Activated CD4-positive, alpha-beta memory T cell treated with anti-CD3 and anti-CD28 coated beads for 36 hours (primary cell): ENCODE results near the gene INTS11. TPM values are rescaled to one million over a fixed set of nuclear protein-coding genes. Genes with fewer than 3 reads are reported as not detected.
A peak's percentile ranks its signal among the peaks of the same experiment; 100 is the strongest.

ENCODE experiments used
- CTCF ChIA-PET: fragments of 350-600 bp; sonication (Branson Sonifier 250); formaldehyde crosslinking; loops from one replicate; lab custom pipeline; 2021; ENCODE audit warnings: antibody characterized with exemption, inconsistent platforms; lab: Charles Lee
- POLR2A ChIA-PET: fragments of 350-600 bp; sonication (Branson Sonifier 250); formaldehyde crosslinking; loops from one replicate; lab custom pipeline; 2021; ENCODE audit warnings: antibody characterized with exemption; lab: Charles Lee
- DNase-seq: peaks from one replicate; pipeline ENCODE4 v3.0.0-alpha.2; 2020
- H3K27ac Mint-ChIP-seq: one replicate; pipeline ENCODE4 v1.8.0; 2021; ENCODE audit warnings: mixed read lengths
- H3K27me3 Mint-ChIP-seq: one replicate; pipeline ENCODE4 v1.8.0; 2021; ENCODE audit warnings: mixed read lengths
- H3K36me3 Mint-ChIP-seq: one replicate; pipeline ENCODE4 v1.8.0; 2021; ENCODE audit warnings: mixed read lengths
- H3K4me1 Mint-ChIP-seq: one replicate; pipeline ENCODE4 v1.8.0; 2021; ENCODE audit warnings: low read depth, mixed read lengths
- H3K4me3 Mint-ChIP-seq: one replicate; pipeline ENCODE4 v1.8.0; 2021; ENCODE audit warnings: mild to moderate bottlenecking, mixed read lengths
- H3K9me3 Mint-ChIP-seq: one replicate; pipeline ENCODE4 v1.8.0; 2021; ENCODE audit warnings: mixed read lengths
- intact Hi-C: fragments of 100-400 bp; cut with micrococcal nuclease; formaldehyde crosslinking; loops from one replicate; pipeline ENCODE4 v1.15.1; 2023
- total RNA-seq, 2 experiments: library from RNA; stranded (reverse); gene quantifications; one replicate each; pipeline ENCODE4 v1.2.3, GENCODE V29; 2021

The INTS11 gene
- total RNA-seq, 2 experiments from 2014 or later = 107 to 120 TPM

GRCh38 chr1:1275836-1276235 lies 48.6 kb downstream of the INTS11 start:
- H3K4me1 Mint-ChIP-seq = peaks cover 19% of the 10 kb centered on the region
- H3K9me3 Mint-ChIP-seq = no peaks in the 10 kb centered on the region
- intact Hi-C loops = no loop called here
- no peak overlapping the region for H3K27ac Mint-ChIP-seq
- POLR2A ChIA-PET = no interaction called here
- H3K36me3 Mint-ChIP-seq = peaks cover 14% of the 10 kb centered on the region
- H3K27me3 Mint-ChIP-seq = no peaks in the 10 kb centered on the region
- CTCF ChIA-PET = no interaction called here
- H3K4me3 Mint-ChIP-seq = no peak overlapping the region
- DNase-seq = no peak

GRCh38 chr1:1274931-1275431 lies 49.5 kb downstream of the INTS11 start:
- intact Hi-C loops = loop anchor here (5.0 kb wide), 1 partner anchor 32 kb away; the partner anchor contains the start of genes ACAP3 and PUSL1
- peak overlapping the region; percentile 66 for H3K4me3 Mint-ChIP-seq
- H3K9me3 Mint-ChIP-seq = no peaks in the 10 kb centered on the region
- H3K27ac Mint-ChIP-seq = no peak overlapping the region
- DNase-seq = no peak
- peaks cover 19% of the 10 kb centered on the region for H3K36me3 Mint-ChIP-seq
- CTCF ChIA-PET = interaction anchor here (1.6 kb wide), 1 partner anchor 14 kb away, joined by 3 read pairs; no protein-coding TSS in a partner anchor
- H3K4me1 Mint-ChIP-seq = peaks cover 28% of the 10 kb centered on the region
- H3K27me3 Mint-ChIP-seq = no peaks in the 10 kb centered on the region
- POLR2A ChIA-PET = no interaction called here

- POLR2A ChIA-PET = interaction anchor here (1.8 kb wide), 1 partner anchor 43 kb away, joined by 5 read pairs; no protein-coding TSS in a partner anchor
- CTCF ChIA-PET = interaction anchor here (1.0 to 1.6 kb wide), 3 partner anchors 14 to 64 kb away, joined by 3 read pairs; partner anchors contain the start of genes B3GALT6 and SDF4
- H3K27ac Mint-ChIP-seq = no peak overlapping the region
Observed at GRCh38 chr1:1274299-1274930, 50.0 kb downstream of the INTS11 start.

GRCh38 chr1:1273512-1274298 lies 50.8 kb downstream of the INTS11 start, which contains the start of gene UBE2J2:
Gene UBE2J2 (minus strand): TSS chr1:1273854. CDS start chr1:1267992, 5,862 bp downstream.
- Mint-ChIP-seq H3K4me1 (peaks cover 32% of the 10 kb centered on the region), H3K36me3 (peaks cover 20% of the 10 kb centered on the region), H3K27ac (peak within 1 kb of the TSS; percentile 62), H3K4me3 (peak within 1 kb of the TSS; percentile 88), H3K27me3 (no peaks in the 10 kb centered on the region), H3K9me3 (no peaks in the 10 kb centered on the region)
- peak; percentile 96 for DNase-seq
- intact Hi-C loops = loop anchor here (1.0 to 5.0 kb wide), 3 partner anchors 34 to 157 kb away; partner anchors contain the start of genes ACAP3, B3GALT6, C1orf159 and PUSL1
- POLR2A ChIA-PET = interaction anchor here (0.6 to 1.8 kb wide), 3 partner anchors 43 to 158 kb away, joined by 3 to 5 read pairs (median 3); partner anchors contain the start of genes C1orf159 and MRPL20
- CTCF ChIA-PET = interaction anchor here (1.0 to 1.6 kb wide), 3 partner anchors 13 to 63 kb away, joined by 3 read pairs; partner anchors contain the start of genes B3GALT6 and SDF4

More at GRCh38 chr1:1274299-1274930, 50.0 kb downstream of the INTS11 start:
- DNase-seq = no peak
- no peaks in the 10 kb centered on the region for H3K9me3 Mint-ChIP-seq
- H3K4me3 Mint-ChIP-seq = peak overlapping the region; percentile 66
- no peaks in the 10 kb centered on the region for H3K27me3 Mint-ChIP-seq
- H3K4me1 Mint-ChIP-seq = peaks cover 32% of the 10 kb centered on the region
- intact Hi-C loops = loop anchor here (5.0 kb wide), 1 partner anchor 33 kb away; the partner anchor contains the start of genes ACAP3 and PUSL1
- peaks cover 20% of the 10 kb centered on the region for H3K36me3 Mint-ChIP-seq

GRCh38 chr1:1273209-1273511 lies 51.3 kb downstream of the INTS11 start:
- intact Hi-C loops = loop anchor here (1.0 to 5.0 kb wide), 3 partner anchors 34 to 157 kb away; partner anchors contain the start of genes ACAP3, B3GALT6, C1orf159 and PUSL1
- Mint-ChIP-seq H3K9me3 (no peaks in the 10 kb centered on the region), H3K36me3 (peaks cover 20% of the 10 kb centered on the region), H3K4me1 (peaks cover 32% of the 10 kb centered on the region), H3K4me3 (peak overlapping the region; percentile 88), H3K27ac (peak overlapping the region; percentile 62), H3K27me3 (no peaks in the 10 kb centered on the region)
- CTCF ChIA-PET = interaction anchor here (1.3 kb wide), 1 partner anchor 63 kb away, joined by 3 read pairs; no protein-coding TSS in a partner anchor
- no peak for DNase-seq
- POLR2A ChIA-PET = interaction anchor here (0.6 to 1.8 kb wide), 3 partner anchors 42 to 157 kb away, joined by 3 to 5 read pairs (median 3); partner anchors contain the start of genes C1orf159 and MRPL20

- peaks cover 32% of the 10 kb centered on the region for H3K4me1 Mint-ChIP-seq
- no peaks in the 10 kb centered on the region for H3K27me3 Mint-ChIP-seq
Observed at GRCh38 chr1:1272341-1273208, 51.9 kb downstream of the INTS11 start.

GRCh38 chr1:1270813-1271212 lies 53.6 kb downstream of the INTS11 start:
- Mint-ChIP-seq H3K36me3 (peaks cover 26% of the 10 kb centered on the region), H3K27ac (no peak overlapping the region), H3K4me3 (peak overlapping the region; percentile 14), H3K9me3 (no peaks in the 10 kb centered on the region), H3K27me3 (no peaks in the 10 kb centered on the region), H3K4me1 (peaks cover 32% of the 10 kb centered on the region)
- ChIA-PET CTCF (interaction anchor here (1.5 kb wide), 1 partner anchor 149 kb away, joined by 5 read pairs; no protein-coding TSS in a partner anchor), POLR2A (no interaction called here)
- DNase-seq = no peak
- intact Hi-C loops = loop anchor here (5.0 kb wide), 1 partner anchor 36 kb away; the partner anchor contains the start of genes ACAP3 and PUSL1

More at GRCh38 chr1:1272341-1273208, 51.9 kb downstream of the INTS11 start:
- DNase-seq = peak; percentile 24
- Mint-ChIP-seq H3K36me3 (peaks cover 21% of the 10 kb centered on the region), H3K27ac (peak overlapping the region; percentile 62), H3K9me3 (no peaks in the 10 kb centered on the region), H3K4me3 (peak overlapping the region; percentile 88)
- ChIA-PET POLR2A (interaction anchor here (1.0 to 1.8 kb wide), 2 partner anchors 42 to 134 kb away, joined by 3 to 5 read pairs; partner anchors contain the start of gene MRPL20), CTCF (interaction anchor here (1.3 kb wide), 1 partner anchor 62 kb away, joined by 3 read pairs; no protein-coding TSS in a partner anchor)
- intact Hi-C loops = loop anchor here (1.0 to 5.0 kb wide), 3 partner anchors 35 to 156 kb away; partner anchors contain the start of genes ACAP3, B3GALT6, C1orf159 and PUSL1

GRCh38 chr1:1268284-1268682 lies 56.2 kb downstream of the INTS11 start:
- Mint-ChIP-seq H3K9me3 (no peaks in the 10 kb centered on the region), H3K36me3 (peaks cover 34% of the 10 kb centered on the region), H3K4me3 (no peak overlapping the region), H3K27ac (no peak overlapping the region), H3K27me3 (no peaks in the 10 kb centered on the region), H3K4me1 (peaks cover 34% of the 10 kb centered on the region)
- no peak for DNase-seq
- CTCF ChIA-PET = no interaction called here
- intact Hi-C loops = no loop called here
- POLR2A ChIA-PET = no interaction called here

- H3K27ac Mint-ChIP-seq = no peak overlapping the region
- no peaks in the 10 kb centered on the region for H3K9me3 Mint-ChIP-seq
- no peaks in the 10 kb centered on the region for H3K27me3 Mint-ChIP-seq
- peaks cover 31% of the 10 kb centered on the region for H3K4me1 Mint-ChIP-seq
- intact Hi-C loops = no loop called here
- peaks cover 32% of the 10 kb centered on the region for H3K36me3 Mint-ChIP-seq
- no peak for DNase-seq
- POLR2A ChIA-PET = no interaction called here
- CTCF ChIA-PET = no interaction called here
- H3K4me3 Mint-ChIP-seq = no peak overlapping the region
Observed at GRCh38 chr1:1267488-1268283, 56.8 kb downstream of the INTS11 start.

- Mint-ChIP-seq H3K9me3 (no peaks in the 10 kb centered on the region), H3K27me3 (no peaks in the 10 kb centered on the region), H3K4me1 (peaks cover 11% of the 10 kb centered on the region), H3K36me3 (peaks cover 33% of the 10 kb centered on the region), H3K27ac (no peak overlapping the region), H3K4me3 (no peak overlapping the region)
- peak; percentile 48 for DNase-seq
- ChIA-PET CTCF (no interaction called here), POLR2A (no interaction called here)
- intact Hi-C loops = no loop called here
Observed at GRCh38 chr1:1264868-1265272, 59.6 kb downstream of the INTS11 start.
